D721Med (cell line): ENCODE measurements around the gene DOCK4.

Experiments used
- DNase-seq: peaks from one replicate; pipeline ENCODE4 v3.0.0; 2011; ENCODE audit warnings: low spot score; ENCODE audit not compliant: insufficient read length
- FAIRE-seq: peaks from 2 replicates; lab custom pipeline; 2011; peaks lifted over from hg19 to GRCh38; lab: Jason Lieb, UNC
- CTCF ChIP-seq: IDR thresholded peaks from 2 replicates; pipeline ENCODE4 v1.5.1; 2012; ENCODE audit warnings: mild to moderate bottlenecking, control low read depth; ENCODE audit not compliant: insufficient read depth; ENCODE audit errors: missing control alignments

The DOCK4 gene

GRCh38 chr7:111893190-111893589 is 313.0 kb downstream of the DOCK4 start:
- TF ChIP-seq CTCF = no peak
- no peak for DNase-seq
- FAIRE-seq = no peak

- FAIRE-seq (no peak), DNase-seq (no peak)
- TF ChIP-seq CTCF = no peak
These were observed 313.6 kb downstream of the DOCK4 start for GRCh38 chr7:111892588-111892987.

- no peak for TF ChIP-seq CTCF
- DNase-seq (no peak), FAIRE-seq (no peak)
These were observed 318.5 kb downstream of the DOCK4 start for GRCh38 chr7:111887734-111888133.

GRCh38 chr7:111886233-111886632 is 320.0 kb downstream of the DOCK4 start:
- no peak for DNase-seq
- TF ChIP-seq CTCF = no peak
- no peak for FAIRE-seq

- TF ChIP-seq CTCF = no peak
- FAIRE-seq = no peak
- no peak for DNase-seq
These were observed 323.0 kb downstream of the DOCK4 start for GRCh38 chr7:111883241-111883640.

- DNase-seq (no peak), FAIRE-seq (no peak)
- TF ChIP-seq CTCF = no peak
These were observed 327.4 kb downstream of the DOCK4 start for GRCh38 chr7:111878785-111879184.

- TF ChIP-seq CTCF = no peak
- FAIRE-seq (no peak), DNase-seq (no peak)
These were observed 328.3 kb downstream of the DOCK4 start for GRCh38 chr7:111877931-111878330.
